Tibial nerve (tissue), 4 donors: Measurements from ENCODE around the gene PLAC8L1. TPM values are rescaled to one million over a fixed set of nuclear protein-coding genes. Genes with fewer than 3 reads are reported as not detected.

Source experiments
- DNase-seq, 2 donors: peaks; one replicate each; pipeline ENCODE4 v3.0.0-alpha.2; 2019; ENCODE audit warnings: low spot score in 2 of 2
- H3K27ac ChIP-seq, 4 donors: fragments of 200-600 bp; sonication (generic) in 3 of 4; one replicate each; pipeline ENCODE4 v1.5.1; 2017 to 2019; ENCODE audit warnings: mild to moderate bottlenecking in 1 of 4
- H3K27me3 ChIP-seq, 2 donors: fragments of 200-600 bp; sonication (generic) in 1 of 2; one replicate each; pipeline versions ENCODE4 v1.5.1 to v1.6.0; 2017 to 2019
- H3K36me3 ChIP-seq, 3 donors: fragments of 200-600 bp; sonication (generic); one replicate each; pipeline ENCODE4 v1.5.1; 2018 to 2019
- H3K4me1 ChIP-seq, 4 donors: fragments of 200-600 bp; sonication (generic) in 3 of 4; one replicate each; pipeline ENCODE4 v1.5.1; 2017 to 2019
- H3K4me3 ChIP-seq, 4 donors: fragments of 200-600 bp; sonication (generic) in 3 of 4; one replicate each; pipeline ENCODE4 v1.5.1; 2017 to 2019; ENCODE audit warnings: mild to moderate bottlenecking in 1 of 4, moderate library complexity in 1 of 4
- H3K9me3 ChIP-seq, 4 donors: fragments of 200-600 bp; sonication (generic) in 3 of 4; one replicate each; pipeline ENCODE4 v1.5.1; 2017 to 2019
- EP300 ChIP-seq, 2 donors: sonication (generic); formaldehyde crosslinking; IDR thresholded peaks; one replicate each; pipeline ENCODE4 v1.6.1; 2017; ENCODE audit warnings: antibody characterized with exemption in 2 of 2, mild to moderate bottlenecking in 1 of 2
- POLR2A ChIP-seq, 2 donors: fragments of 450-650 bp; IDR thresholded peaks; one replicate each; pipeline ENCODE4 v1.6.1; 2017; ENCODE audit warnings: antibody characterized with exemption in 2 of 2, mild to moderate bottlenecking in 2 of 2, moderate library complexity in 2 of 2
- WGBS, 2 donors: methylation state at CpG; one replicate each; pipeline ENCODE4 v1.1.5; 2018; 5-methylcytosine and 5-hydroxymethylcytosine counted together
- total RNA-seq, 4 donors: library from RNA; depleted of rRNA; stranded (reverse); fragments of >200 nt; gene quantifications; one replicate each; pipeline ENCODE4 v1.1.0, GENCODE V29; 2016
- TF ChIP-seq, protein P1 (sequence below), 5 experiments: fragments of 200-600 bp in 3 of 5; fragments of 450-650 bp in 2 of 5; sonication (generic) in 3 of 5; IDR thresholded peaks; one replicate each; pipeline ENCODE4 v1.5.1; 2016 to 2019; ENCODE audit warnings: antibody characterized with exemption in 5 of 5, mild to moderate bottlenecking in 3 of 5, moderate library complexity in 2 of 5

Gene PLAC8L1
- total RNA-seq, 4 donors from 2014 or later, result not detected

DNA sequence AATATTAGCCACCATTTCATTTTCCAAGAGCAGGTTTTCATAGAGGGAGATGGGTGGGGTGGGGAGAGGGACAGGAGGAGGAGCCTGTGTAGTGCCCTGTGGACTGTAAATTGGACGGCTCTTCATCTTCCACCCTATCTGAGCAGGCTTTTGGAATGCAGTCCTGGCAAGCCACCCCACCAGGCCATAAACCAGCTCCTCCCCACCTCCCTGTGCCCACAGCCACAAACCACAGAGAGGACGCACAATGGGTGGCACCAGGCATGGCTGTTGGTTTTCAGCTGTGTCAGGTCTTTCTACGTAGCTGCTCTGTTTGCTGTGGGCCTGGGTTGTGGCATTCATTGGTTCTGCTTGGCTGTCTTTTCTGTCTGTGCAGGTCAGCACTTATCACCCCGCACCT, 58.0 kb downstream of the PLAC8L1 start:
- Histone ChIP-seq H3K27ac (no peak overlapping the region), H3K9me3 (no peaks in the 10 kb centered on the region), H3K4me1 (no peaks in the 10 kb centered on the region), H3K4me3 (no peak overlapping the region), H3K27me3 (no peaks in the 10 kb centered on the region), H3K36me3 (no peaks in the 10 kb centered on the region)
- no peak for TF ChIP-seq POLR2A (IDR thresholded peaks at IDR 0.05)
- TF ChIP-seq, protein P1, sequence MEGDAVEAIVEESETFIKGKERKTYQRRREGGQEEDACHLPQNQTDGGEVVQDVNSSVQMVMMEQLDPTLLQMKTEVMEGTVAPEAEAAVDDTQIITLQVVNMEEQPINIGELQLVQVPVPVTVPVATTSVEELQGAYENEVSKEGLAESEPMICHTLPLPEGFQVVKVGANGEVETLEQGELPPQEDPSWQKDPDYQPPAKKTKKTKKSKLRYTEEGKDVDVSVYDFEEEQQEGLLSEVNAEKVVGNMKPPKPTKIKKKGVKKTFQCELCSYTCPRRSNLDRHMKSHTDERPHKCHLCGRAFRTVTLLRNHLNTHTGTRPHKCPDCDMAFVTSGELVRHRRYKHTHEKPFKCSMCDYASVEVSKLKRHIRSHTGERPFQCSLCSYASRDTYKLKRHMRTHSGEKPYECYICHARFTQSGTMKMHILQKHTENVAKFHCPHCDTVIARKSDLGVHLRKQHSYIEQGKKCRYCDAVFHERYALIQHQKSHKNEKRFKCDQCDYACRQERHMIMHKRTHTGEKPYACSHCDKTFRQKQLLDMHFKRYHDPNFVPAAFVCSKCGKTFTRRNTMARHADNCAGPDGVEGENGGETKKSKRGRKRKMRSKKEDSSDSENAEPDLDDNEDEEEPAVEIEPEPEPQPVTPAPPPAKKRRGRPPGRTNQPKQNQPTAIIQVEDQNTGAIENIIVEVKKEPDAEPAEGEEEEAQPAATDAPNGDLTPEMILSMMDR (IDR thresholded peaks at IDR 0.05), result no peak
- TF ChIP-seq EP300 (IDR thresholded peaks at IDR 0.05), result no peak
- WGBS, 2 donors, result 70 to 71% methylated on average over 4 of the region's 4 CpGs
- DNase-seq, result no peak

DNA sequence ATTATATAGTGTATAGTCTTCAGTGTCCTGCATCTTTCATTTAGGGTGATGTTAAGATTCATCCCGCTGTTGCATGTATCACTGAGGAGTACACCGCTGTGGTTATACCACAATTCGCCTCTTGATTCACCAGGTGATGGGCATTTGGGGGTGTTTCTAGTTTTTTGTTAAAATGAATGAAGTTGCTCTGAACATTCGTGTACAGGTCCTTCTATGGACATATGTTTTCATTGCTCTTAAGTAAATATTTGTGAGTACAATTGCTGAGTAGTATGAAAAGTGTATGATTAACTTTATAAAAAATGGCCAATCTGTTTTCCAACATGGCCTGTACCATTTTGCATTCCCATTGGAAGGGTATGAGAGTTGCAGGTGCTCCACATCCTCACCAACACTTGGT, 61.7 kb downstream of the PLAC8L1 start:
- H3K36me3 ChIP-seq, result no peaks in the 10 kb centered on the region
- TF ChIP-seq, protein P1 (IDR thresholded peaks at IDR 0.05), result no peak
- TF ChIP-seq EP300 (IDR thresholded peaks at IDR 0.05) (no peak), POLR2A (IDR thresholded peaks at IDR 0.05) (no peak)
- no peaks in the 10 kb centered on the region for H3K9me3 ChIP-seq
- H3K4me1 ChIP-seq, result no peaks in the 10 kb centered on the region
- 92 to 95% methylated on average over 4 of the region's 4 CpGs for WGBS, 2 donors
- no peak overlapping the region for H3K4me3 ChIP-seq
- no peak for DNase-seq
- no peak overlapping the region for H3K27ac ChIP-seq
- no peaks in the 10 kb centered on the region for H3K27me3 ChIP-seq

DNA sequence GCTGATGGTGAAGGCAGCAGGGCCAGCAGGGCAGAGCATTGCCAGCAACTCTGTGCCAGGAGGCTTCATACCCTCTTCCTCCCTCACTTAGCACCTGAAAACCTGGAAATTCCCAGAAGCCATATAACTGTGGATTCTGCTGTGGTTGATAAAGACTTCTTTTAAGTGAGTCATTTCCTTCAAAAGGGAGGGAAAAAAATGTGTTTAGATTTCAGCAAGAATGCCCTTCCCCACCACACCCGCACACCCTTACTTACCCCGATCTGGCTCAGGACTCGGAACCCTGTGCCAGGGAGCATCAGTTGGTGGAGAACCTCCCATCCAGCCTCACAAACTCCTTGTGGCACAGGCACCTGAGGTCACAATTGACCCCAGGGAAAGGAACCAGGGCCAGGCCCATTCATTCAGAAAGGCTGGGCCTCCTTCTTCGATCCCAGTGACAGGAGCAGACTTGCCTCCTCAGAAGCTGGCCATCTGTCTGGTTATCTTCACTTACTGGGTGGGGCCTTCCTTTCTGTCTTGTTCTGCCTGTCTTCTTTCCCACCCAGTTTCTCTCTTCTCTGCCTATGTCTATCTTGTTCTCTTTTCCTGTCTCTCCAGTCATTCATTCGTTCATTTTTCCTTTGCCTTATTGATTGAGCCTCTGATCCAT, 62.6 kb downstream of the PLAC8L1 start:
- Histone ChIP-seq H3K4me3 (no peak overlapping the region), H3K4me1 (no peaks in the 10 kb centered on the region), H3K9me3 (no peaks in the 10 kb centered on the region), H3K27me3 (no peaks in the 10 kb centered on the region), H3K27ac (no peak overlapping the region), H3K36me3 (no peaks in the 10 kb centered on the region)
- 84 to 86% methylated on average over 5 of the region's 5 CpGs for WGBS, 2 donors
- DNase-seq, result no peak
- no peak for TF ChIP-seq EP300 (IDR thresholded peaks at IDR 0.05)
- no peak for TF ChIP-seq POLR2A (IDR thresholded peaks at IDR 0.05)
- TF ChIP-seq, protein P1 (IDR thresholded peaks at IDR 0.05), result no peak

- H3K9me3 ChIP-seq, result no peaks in the 10 kb centered on the region
- H3K36me3 ChIP-seq, result no peaks in the 10 kb centered on the region
- no peaks in the 10 kb centered on the region for H3K27me3 ChIP-seq
- H3K27ac ChIP-seq, result no peak overlapping the region
- WGBS, 2 donors, result 79 to 81% methylated on average over 10 of the region's 10 CpGs
- H3K4me3 ChIP-seq, result no peak overlapping the region
- DNase-seq, result no peak
- no peaks in the 10 kb centered on the region for H3K4me1 ChIP-seq
- TF ChIP-seq POLR2A (IDR thresholded peaks at IDR 0.05), result no peak
- TF ChIP-seq, protein P1 (IDR thresholded peaks at IDR 0.05), result peak in 2 of 5 experiments; percentile 26 to 28
Observed at GRCh38 chr5:146041180-146041789, 64.1 kb downstream of the PLAC8L1 start.

DNA sequence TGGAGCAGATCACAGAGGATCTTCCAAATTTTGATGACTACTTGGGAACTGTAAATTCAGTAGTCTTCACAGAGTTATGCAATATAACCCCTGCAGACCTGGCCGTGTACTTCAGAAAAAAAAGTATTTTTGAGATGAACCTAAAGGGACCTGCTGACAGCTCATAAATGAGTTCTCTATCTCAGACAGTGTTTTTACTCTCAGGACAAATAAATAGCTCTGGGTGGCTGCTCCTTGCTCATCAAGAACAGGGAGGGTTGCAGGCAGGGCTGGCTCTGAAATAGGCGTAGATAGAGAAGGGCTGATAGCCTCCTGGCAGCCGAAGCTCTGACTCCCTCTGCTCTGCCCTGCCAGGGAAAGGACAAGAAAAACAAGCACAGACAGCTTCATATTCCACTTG, 64.8 kb downstream of the PLAC8L1 start:
- no peak overlapping the region for H3K4me3 ChIP-seq
- WGBS, 2 donors, result 55 to 63% methylated on average over 3 of the region's 3 CpGs
- H3K36me3 ChIP-seq, result no peaks in the 10 kb centered on the region
- TF ChIP-seq EP300 (IDR thresholded peaks at IDR 0.05) (no peak), POLR2A (IDR thresholded peaks at IDR 0.05) (no peak)
- TF ChIP-seq, protein P1 (IDR thresholded peaks at IDR 0.05), result no peak
- H3K9me3 ChIP-seq, result no peaks in the 10 kb centered on the region
- H3K27me3 ChIP-seq, result no peaks in the 10 kb centered on the region
- H3K27ac ChIP-seq, result no peak overlapping the region
- no peak for DNase-seq
- no peaks in the 10 kb centered on the region for H3K4me1 ChIP-seq
